GM12864 (cell line): ENCODE data around the gene MATN4.

Experiments used
- DNase-seq: peaks from one replicate; pipeline ENCODE4 v3.0.0-alpha.2; 2011; ENCODE audit warnings: low read depth
- H3K4me3 ChIP-seq: 2 replicates; pipeline ENCODE4 v1.5.1; 2011; ENCODE audit warnings: mild to moderate bottlenecking, low read depth, low read length, control low read depth
- TF ChIP-seq, protein P1 (sequence below): IDR thresholded peaks from 2 replicates; pipeline ENCODE4 v1.5.1; 2011; ENCODE audit warnings: low read depth, mild to moderate bottlenecking, moderate library complexity, low read length, control low read depth, inconsistent platforms; ENCODE audit errors: missing control alignments

The MATN4 gene

DNA sequence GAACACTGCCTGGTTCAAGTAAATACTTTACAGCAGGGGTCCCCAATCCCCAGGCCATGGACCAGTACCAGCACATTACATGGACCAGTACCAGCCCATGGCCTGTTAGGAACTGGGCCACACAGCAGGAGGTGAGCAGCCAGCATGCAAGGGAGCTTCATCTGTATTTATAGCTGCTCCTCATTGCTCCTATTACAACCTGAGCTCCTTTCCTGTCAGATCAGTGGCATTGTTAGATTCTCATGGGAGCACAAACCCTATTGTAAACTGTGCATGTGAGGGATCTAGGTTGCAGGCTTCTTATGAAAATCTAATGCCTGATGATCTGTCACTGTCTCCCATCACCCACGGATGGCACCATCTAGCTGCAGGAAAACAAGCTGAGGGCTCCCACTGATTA is 13.4 kb downstream of the MATN4 start:
- TF ChIP-seq, protein P1, sequence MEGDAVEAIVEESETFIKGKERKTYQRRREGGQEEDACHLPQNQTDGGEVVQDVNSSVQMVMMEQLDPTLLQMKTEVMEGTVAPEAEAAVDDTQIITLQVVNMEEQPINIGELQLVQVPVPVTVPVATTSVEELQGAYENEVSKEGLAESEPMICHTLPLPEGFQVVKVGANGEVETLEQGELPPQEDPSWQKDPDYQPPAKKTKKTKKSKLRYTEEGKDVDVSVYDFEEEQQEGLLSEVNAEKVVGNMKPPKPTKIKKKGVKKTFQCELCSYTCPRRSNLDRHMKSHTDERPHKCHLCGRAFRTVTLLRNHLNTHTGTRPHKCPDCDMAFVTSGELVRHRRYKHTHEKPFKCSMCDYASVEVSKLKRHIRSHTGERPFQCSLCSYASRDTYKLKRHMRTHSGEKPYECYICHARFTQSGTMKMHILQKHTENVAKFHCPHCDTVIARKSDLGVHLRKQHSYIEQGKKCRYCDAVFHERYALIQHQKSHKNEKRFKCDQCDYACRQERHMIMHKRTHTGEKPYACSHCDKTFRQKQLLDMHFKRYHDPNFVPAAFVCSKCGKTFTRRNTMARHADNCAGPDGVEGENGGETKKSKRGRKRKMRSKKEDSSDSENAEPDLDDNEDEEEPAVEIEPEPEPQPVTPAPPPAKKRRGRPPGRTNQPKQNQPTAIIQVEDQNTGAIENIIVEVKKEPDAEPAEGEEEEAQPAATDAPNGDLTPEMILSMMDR = no peak
- H3K4me3 ChIP-seq = no peak overlapping the region
- no peak for DNase-seq

DNA sequence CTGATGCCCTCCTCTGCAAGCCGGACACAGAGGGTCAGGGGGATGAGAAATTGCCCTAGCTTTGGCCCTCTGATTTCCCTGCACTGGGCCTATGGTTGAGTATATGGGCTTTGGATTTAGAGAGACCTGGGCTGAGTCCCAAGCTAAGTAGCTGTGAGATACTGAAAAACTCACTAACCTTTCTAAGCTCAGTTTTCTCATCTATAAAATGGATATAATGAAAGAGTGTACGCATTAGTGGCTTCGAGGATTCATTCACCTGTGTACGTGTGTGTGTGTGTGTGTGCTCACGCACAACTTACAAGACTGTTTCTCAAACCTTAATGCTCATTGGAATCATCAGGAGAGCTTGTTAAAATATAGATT is 14.1 kb downstream of the MATN4 start:
- no peak for DNase-seq
- TF ChIP-seq, protein P1 = no peak
- H3K4me3 ChIP-seq = no peak overlapping the region

DNA sequence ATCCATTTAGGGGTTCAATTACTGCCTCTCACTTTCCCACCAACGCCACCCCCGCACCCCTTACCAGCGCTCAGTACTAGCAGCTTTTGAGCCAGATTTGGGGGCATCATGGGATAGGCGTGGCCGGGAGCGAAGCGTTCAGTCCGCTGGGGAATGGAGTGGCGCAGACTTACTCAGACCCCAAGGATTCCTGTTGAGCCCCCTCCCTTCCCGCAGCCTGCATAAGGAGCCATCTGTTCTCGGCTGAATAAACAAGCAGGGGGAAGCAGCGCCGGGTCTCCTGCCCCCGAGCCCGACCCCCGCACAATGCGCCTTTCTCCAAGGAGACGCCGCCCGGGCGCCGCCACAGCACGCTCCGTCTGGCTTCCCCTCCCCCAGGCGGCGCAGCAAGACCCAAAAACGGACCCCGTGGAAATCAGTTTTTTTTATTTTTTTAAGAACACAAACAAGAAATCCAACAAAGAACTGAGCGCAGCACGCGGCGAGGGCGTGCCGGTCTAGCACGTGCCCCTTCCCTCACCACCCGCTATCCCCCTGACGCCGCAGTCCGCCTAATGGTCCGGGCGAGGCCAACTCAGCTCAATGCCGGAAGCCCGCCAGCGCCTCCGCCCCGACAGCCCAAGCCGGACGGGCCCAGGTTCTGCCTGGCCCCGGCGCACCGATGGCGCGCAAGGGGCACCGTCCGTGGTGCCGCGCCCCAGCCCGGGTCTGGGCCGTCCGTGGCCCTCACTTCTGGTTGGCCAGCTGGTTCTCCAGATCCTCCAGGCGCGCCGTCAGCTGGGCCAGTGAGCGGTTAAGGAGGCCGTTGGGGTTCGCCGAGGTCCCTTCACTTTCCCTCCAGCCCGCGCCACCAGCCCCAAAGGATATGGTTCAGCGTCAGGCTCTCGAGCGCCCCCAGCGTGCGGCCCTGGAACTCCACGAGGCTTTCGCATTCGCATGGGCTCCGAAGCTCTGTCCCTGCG is 14.8 kb downstream of the MATN4 start:
- peak overlapping the region; percentile 44 for H3K4me3 ChIP-seq
- peak; percentile 2 for DNase-seq
- TF ChIP-seq, protein P1 = peak; percentile 96

DNA sequence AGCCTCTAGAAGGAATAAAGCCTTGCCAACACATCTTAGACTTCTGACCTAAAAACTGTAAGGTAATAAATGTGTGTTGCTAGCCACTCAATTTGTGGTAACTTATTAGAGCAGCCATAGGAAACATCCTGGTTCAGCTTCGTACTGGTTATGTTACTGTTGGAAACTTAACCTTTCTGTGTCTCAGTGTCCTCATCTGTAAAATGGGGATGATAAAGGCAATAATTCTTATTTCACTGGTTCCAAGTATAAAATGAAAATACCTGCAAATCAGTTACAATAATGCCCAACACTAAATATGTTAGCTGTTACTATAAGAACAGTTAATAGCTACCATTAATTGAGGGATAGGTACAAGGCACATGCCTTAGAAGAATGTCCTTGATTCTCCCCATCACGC is 15.8 kb downstream of the MATN4 start:
- H3K4me3 ChIP-seq = no peak overlapping the region
- TF ChIP-seq, protein P1 = no peak
- no peak for DNase-seq

DNA sequence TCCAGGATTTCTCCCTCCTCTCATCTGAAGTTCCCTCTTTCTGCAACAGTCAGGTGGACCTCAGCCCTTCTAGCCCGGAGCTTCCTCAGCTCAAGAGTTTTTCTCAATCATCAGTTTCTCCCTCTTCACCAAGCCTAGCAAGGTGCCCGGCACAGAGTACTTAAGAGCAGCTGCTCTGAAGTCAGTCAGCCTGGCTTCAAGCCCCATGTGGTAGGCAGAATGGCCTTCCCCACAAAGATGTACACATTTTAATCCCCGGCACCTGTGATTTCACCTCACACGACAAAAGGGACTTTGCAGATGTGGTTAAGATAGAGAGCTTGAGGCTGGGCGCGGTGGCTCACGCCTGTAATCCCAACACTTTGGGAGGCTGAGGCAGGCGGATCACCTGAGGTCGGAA is 16.6 kb downstream of the MATN4 start:
- no peak overlapping the region for H3K4me3 ChIP-seq
- TF ChIP-seq, protein P1 = no peak
- DNase-seq = no peak

DNA sequence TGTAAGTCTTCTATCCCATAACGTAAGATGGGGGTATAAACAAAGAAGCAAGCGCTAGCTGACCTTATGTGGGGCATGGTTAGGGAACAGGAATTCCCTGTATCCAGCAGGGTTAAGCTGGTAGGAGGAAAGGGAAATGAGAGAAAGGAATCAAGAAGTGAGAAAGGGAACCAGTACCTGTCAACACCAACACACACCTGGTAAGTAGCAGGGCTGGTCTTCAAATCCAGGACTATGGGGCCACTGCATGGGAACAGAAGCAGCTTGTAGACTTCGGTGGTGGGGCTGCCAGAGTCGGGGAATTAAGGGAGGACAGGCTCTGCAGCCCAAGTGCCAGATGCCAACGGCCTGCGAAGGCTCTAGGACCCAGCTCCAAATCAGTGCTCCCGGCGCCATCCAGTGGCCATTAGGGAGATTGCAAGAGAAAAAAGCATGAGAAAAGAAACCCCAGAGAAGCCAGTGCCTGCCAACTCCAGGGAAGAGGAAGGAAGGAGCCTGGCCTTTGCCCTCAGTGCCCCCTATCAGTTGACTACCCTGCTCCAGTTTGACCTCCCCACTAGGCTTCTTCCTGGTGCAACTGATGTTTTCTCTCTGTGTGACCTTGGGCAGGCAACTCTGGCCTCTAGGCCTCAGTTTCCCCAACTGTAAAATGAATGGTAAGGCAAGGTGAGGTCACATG is 17.3 kb downstream of the MATN4 start:
- TF ChIP-seq, protein P1 = peak; percentile 92
- H3K4me3 ChIP-seq = no peak overlapping the region
- DNase-seq = peak; percentile 3
